ENCODE measurements around the gene MYL7.

Gene MYL7

DNA sequence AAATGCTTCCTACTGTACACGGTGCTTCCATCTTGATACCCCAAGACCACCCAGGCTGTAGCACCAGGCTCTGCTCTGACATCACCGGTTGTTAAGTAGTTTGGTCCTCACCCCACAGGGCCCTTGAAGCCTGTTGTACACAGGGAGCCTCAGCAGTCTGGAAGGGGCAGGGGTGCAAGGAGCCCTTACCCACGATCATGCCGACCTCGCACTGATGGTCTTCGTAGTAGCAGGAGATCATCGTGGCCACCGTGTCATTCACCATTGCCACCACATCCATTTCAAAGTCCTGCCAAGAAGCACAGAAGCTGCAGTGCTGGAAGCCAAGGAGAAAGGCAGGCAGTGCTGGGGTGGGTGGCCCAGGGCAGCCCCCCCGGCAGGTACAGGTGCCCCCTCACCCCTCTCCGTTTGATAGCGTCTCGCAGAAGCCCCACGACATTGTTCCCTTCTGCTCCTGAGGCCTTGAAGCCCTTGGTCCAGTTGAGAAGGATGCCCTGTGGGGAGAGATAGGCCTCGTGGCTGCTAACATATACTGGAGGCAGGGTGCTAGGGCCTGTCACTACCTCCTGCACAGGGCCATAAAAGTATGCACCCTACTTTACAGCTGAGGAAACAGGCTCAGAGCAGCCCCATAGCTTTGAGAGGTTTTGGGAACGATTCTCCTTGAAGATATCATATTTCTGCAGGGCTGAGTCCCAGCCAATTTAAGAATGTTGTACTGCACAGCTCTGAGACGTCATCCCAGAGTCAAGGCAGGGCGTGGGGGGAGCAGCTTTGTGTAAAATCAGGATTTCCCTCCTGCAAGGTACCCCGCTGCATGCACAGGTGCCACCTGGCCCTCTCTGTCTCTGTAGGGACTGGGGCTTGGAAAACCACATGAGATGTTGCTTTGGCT lies 8.7 kb upstream of the MYL7 start:
- no peak for DNase-seq

DNA sequence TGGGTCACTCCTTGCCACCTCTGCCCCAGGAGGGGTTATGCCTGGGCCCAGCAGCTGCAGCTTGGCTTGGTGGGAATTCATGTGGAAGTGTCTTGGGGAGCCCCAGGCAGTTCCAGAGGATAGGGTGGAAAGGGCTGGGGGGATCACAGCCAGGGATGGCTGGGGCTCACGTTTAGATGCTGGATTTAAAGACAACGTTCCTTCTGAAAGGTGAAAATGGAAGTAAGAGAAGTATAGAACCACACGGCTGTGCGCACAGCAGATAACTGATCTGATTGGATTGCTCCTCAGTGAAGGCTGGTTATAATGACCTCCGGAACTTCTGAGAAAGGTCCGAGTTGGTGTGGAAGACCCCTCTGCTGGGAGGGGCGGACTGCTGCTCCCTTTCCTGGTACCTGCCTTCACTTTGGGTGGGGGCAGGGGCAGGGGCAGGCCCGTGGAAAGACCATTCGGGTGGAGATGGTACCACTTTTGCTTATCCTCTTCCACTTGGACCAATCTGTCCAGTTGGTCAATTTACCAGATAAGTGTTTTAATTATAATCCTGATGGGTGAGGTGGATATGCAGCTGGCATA lies 7.9 kb upstream of the MYL7 start:
- no peak for DNase-seq

DNA sequence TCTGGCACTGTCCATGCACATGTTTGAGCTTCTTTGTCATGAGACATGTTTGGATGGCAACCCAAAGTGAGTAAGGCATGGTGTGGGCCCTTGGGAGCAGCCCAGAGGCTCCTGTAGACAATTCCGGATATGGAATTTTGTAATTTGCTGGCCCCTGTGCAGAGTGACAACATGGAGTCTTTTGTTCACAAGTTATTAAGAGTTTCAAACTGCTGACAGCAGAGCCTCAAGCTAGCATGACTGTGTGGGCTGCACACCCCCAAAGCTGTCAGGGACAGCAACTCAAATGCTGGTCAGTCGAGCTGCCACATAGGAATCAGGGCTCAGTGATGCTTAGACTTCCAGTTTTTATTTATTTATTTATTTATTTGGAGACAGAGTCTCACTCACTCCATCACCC lies 7.0 kb upstream of the MYL7 start:
- DNase-seq = no peak

DNA sequence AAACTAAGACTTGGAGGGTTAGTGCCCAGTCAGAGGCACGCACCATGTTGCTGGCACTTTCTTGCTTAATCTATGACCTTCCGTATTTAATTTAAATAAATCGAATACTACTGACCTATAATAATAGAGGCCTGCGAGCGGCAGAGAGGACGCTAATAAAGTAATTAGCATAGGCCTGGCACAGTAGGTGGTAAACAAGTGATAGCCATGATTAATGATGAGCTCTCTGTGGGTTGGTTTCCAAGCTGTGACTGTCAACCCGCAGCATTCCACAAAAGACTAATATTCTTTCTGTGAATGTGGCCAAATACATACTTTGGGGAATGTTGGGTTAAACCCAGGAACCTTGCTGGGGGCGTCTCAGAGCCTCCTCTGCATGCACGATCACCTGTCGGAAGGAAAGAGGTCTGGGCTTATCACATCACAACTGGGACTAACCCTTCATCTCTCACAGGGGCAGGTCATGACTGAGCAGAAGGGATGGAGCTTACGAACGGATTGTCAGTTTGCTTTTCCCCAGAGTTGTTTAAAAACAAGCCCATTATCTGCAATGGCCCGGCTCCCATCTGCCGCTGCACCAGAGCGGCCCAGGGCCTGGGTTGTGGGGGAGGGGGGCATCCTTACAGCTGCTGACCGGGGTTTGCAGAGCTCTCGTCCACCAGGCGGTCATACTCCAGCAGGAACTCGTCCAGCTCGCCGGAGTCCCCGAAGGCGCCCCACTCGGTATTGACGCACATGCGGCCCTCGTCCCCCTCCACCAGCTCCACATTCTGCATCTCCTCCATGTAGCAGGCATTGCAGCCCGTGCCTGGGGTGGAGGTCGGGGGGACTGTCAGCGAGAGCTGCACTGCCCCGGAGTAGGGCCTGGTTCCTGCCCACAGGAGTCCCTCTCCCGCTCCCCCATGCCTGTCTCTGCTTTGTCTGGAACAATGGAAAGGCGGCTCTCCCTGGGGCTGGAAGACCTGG lies 6.2 kb upstream of the MYL7 start:
- no peak for DNase-seq

DNA sequence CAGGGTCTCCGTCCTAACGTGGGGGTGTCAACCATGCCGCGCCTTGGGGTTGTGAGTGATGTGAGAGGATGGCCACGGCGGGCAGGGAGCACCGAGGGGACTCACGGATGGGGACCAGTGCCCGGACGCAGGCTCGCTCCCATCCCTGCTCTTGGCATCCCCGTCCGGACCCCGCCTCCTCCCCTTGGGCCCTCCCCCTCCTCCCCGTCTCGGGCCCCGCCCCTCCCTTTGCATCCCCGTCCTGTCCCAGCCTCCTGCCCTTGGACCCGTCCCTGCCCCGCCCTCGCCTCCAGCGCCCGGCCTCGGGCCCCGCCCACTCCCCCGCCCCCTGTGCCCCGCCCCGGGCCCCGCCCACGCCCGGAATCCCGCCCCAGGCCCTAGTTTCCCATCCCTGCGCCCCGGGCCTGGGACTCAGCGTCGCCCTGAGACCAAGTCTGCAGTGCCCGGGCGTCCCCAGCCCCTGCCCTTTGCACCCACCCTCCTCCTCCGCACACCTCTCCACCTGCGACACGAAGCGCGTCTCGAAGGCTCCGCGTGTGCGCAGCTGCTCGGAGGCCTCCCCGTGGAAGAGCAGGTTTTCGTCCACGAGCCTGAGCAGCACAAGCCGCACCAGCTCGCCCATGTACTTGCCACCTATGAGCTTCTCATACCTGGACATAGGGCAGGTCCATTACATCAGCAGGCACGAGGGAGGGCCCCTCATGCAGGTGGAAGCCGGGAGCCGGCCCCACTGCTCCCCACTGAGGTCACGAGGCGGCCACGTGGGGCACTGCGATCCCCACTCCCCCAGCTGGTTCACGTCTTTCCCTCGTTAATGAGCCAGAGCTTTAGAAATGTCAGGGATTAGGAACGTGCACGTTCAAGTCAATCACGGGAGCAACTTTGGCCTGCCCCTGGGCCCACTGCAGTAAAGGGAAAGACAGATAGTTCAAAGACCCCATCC lies 5.1 kb upstream of the MYL7 start:
- DNase-seq = peak; percentile 73

DNA sequence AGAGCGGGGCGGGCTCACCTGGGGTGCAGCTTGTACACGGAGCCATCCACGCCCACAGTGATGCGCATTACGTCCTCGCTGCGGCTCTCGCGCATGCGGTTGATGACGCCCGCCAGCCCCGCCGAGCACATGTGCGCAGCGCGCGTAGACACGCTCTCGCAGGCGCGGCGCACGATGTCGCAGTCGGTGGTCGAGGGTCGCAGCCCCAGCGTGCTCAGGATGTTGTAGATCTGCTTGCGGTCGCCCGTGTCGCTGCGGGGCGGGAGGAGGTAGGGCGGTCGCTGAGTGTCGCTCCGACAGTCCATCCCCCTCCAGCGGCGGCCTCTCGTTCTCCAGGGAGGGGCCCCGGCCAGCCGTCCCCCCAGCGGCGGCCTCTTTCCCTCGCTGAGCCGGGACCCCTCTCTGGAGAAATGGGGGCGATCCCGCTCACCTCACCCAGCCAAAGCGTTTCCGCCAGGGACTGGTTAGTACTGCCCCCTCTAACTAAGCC lies 4.4 kb upstream of the MYL7 start:
- peak; percentile 22 for DNase-seq

DNA sequence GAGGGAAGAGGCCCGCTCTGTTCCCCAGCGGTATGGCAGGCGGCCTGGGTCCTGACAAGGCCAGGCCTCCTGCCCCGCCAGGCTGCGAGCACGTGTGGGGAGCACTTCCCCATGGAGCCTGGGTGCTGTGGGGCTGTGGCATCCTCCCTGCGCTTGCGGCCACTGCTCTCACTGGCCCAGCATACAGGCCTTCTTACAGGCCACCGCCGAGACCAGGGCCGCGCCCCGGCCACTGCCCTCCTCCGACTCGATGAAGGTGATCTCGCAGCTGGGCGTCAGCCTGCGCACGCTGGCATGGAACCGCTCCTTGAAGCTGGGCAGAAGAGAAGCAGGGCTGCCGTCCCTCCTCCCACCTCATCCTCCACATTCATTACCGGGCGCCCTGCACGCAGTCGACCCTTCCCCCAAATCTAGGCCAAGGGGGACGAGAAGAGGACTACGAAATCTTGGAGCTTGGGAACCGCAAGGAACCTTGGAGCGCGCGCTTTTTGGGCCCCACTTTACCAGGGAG lies 3.9 kb upstream of the MYL7 start:
- no peak for DNase-seq

DNA sequence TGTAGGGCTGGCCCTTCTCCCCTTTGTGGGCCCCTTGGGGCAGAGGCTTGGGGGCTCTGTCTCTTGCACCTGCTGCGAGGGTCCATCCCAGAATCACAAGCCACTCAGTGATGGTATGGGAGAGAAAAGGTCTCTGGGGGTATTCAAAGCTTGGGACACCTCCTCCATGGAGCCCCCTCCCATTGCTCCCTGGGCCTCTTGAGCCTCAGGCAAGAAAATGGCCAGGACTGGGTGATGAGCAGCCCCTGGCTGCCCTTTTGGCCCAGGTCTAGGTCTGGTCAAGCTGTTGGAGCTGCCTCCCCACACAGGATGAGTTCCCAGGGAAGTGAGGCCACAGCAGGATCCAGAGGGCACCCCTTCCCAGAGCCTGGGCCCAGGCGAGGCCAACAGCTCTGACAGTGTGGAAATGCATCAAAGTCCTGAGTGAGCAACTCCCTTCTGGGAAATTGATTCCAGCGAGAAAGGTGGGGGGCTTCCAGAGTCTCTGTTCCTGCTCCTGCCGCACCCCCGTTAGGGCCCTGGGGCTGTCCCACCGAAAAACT lies 3.4 kb upstream of the MYL7 start:
- no peak for DNase-seq

- no peak for DNase-seq
Observed at GRCh38 chr7:44143646-44144250, 2.6 kb upstream of the MYL7 start.

GRCh38 chr7:44142028-44142427 lies 896 bp upstream of the MYL7 start:
- no peak for DNase-seq

- no peak for DNase-seq
Observed at GRCh38 chr7:44140341-44140740, 791 bp downstream of the MYL7 start.

- no peak for DNase-seq
Observed at GRCh38 chr7:44139311-44140010, 1.7 kb downstream of the MYL7 start.

GRCh38 chr7:44138698-44139097 lies 2.4 kb downstream of the MYL7 start:
- no peak for DNase-seq

GRCh38 chr7:44136731-44137130 lies 4.4 kb downstream of the MYL7 start:
- DNase-seq = no peak

- DNase-seq = no peak
Observed at GRCh38 chr7:44134943-44135628, 6.0 kb downstream of the MYL7 start.

- DNase-seq = no peak
Observed at GRCh38 chr7:44133295-44133694, 7.8 kb downstream of the MYL7 start.

DNA sequence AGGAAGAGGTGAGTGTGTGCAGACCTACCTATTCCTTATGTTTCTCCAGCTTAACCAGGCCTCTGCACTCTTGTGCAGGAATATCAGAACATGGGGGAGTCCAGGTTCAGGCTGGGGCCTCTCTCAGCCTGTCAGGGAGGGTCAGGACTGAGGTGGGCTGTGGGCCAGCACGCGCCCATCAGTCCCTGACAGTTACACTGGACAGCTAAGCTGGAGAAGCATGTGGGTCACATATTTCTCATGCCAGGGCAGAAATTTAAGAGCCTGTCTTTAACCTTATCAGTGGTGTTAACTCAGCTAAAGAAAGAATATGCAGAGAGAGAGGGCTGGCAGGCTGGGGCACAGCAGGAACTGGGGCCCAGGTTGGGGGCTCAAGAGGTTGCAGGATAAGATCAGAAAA lies 9.1 kb downstream of the MYL7 start:
- DNase-seq = no peak

DNA sequence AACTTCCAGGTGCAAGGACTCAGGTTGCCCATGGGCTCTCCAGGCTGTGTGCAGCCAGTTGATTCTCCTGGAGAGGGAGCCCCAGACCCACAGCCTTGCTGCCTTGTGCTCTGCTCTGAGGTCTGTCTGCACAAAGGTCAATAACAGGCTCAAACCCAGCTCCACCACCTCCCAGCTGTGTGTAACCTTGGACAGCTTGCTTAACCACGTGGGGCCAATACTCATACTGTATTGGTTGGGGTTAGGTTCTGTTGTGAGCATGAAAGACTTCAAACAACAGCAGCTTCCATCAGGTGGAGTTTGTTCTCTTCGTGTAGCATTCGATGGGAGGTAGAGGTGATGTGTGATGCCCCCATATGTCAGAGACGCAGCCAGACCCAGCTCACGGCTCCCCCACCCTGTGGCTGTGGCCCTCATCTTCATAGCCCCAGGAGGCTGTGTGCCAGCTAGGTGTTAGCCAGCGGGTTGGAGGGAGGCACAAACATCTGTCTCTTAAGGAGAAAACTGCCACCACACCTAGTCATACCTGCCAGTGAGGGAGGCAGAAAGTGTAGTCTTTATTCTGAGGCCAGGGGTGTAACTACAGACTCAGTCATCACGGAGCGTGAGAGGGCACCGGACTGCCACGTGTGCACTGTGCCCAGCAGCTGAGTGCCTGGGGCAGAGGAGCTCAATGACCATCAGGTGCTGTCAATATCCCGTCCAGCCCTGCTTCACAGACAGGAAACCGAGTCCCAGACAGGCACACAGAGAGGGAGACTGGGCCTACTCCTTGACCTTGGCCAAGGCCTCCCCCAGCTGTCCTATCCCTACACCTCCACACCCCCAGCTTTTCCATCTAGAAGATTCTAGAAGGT lies 9.7 kb downstream of the MYL7 start:
- no peak for DNase-seq

Measured in activated CD4-positive, alpha-beta T cell treated with anti-CD3 and anti-CD28 coated beads, Interleukin-2, amount 50 U/mL, for 16 hours (primary cell).